ENCODE results near the gene ZNF660. TPM values are rescaled to one million over a fixed set of nuclear protein-coding genes. Genes with fewer than 3 reads are reported as not detected.

ZNF660 gene
- 0.50 and 0.53 TPM in 2 replicates for total RNA-seq

GRCh38 chr3:44584646-44585501 is at the start of gene ZNF660:
TSS of gene ZNF660 (plus strand) at chr3:44584964. CDS start at chr3:44594194, 9,230 bp downstream.

GRCh38 chr3:44554626-44555592 is 29.9 kb upstream of the ZNF660 start, which contains the start of gene ZKSCAN7:
TSS of gene ZKSCAN7 (plus strand) at chr3:44555193. CDS start at chr3:44557048, 1,855 bp downstream.

DNA sequence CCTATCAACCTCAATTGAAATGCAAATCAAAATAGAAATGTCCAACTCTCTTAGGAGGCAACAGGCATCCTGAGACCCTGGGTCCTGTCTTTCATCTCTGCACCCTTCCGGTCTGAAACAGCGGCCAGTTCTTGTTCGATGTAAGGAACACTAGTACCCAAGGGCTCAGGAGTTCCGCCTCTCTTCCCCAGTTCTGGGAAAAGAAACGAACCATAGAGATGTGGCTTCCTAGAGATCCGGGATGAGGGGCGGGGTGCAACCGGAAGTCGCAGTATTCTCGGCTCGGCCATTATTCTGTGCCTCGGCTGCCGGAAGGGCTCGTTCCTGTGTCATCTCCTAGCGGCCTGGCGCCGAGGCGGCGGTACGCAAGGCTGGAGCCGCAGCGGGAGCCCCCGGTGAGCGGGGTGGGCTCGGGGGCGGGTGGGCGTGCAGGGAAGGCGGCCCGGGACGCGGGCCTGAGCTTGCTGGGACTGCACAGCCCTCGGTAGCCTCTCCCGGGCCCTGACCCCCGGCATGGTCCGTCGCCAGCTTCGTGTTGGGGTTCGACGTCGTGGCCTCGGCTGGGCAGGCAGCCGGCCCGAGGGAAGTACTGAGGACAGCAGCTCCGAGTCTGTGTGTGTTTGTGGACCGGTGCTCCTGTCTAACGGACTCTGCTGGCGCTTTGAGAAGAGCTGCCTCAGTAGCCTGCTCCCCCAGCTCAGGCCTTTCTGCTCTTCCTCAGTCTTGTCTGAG is 40.2 kb downstream of the ZNF660 start, which contains the start of gene ZNF197:
TSS of gene ZNF197 (plus strand) at position 288 of the 732 bp plus-strand sequence. CDS start 4,119 bp downstream, outside the sequence.

GRCh38 chr3:44648564-44649229 is 63.9 kb downstream of the ZNF660 start, which contains the start of gene ZNF35:
TSS of gene ZNF35 (plus strand) at chr3:44648732. CDS start at chr3:44651068, 2,336 bp downstream.

Other genes starting within 250 kb of the ZNF660 start
- gene TCAIM, start 246.2 kb upstream of the ZNF660 start, total RNA-seq: 37.8 and 39.5 TPM in 2 replicates
- gene ZNF445, start 107.3 kb upstream of the ZNF660 start, total RNA-seq: 10.8 and 11.6 TPM in 2 replicates
- 0.66 and 1.1 TPM in 2 replicates for gene ZKSCAN7, start 29.8 kb upstream of the ZNF660 start, total RNA-seq
- 10.0 and 10.8 TPM in 2 replicates for gene ZNF197, start 40.1 kb downstream of the ZNF660 start, total RNA-seq
- gene ZNF35, start 63.8 kb downstream of the ZNF660 start, total RNA-seq: 18.5 and 21.9 TPM in 2 replicates
- 4.6 and 4.8 TPM in 2 replicates for gene ZNF502, start 127.7 kb downstream of the ZNF660 start, total RNA-seq
- gene ZNF501, start 144.7 kb downstream of the ZNF660 start, total RNA-seq: 4.3 and 4.7 TPM in 2 replicates
- gene KIAA1143, start 176.7 kb downstream of the ZNF660 start, total RNA-seq: 27.5 and 33.2 TPM in 2 replicates
- gene KIF15, start 176.8 kb downstream of the ZNF660 start, total RNA-seq: 21.1 and 30.9 TPM in 2 replicates

All from thoracic aorta endothelial cell (primary cell).